C4-2B (cell line): Measurements from ENCODE around the gene SORL1-AS1.

Experiments used
- CTCF ChIP-seq: fragments of 450-650 bp; conservative IDR thresholded peaks from 2 replicates; pipeline ENCODE4 v1.5.1; 2017; ENCODE audit warnings: mild to moderate bottlenecking
- ZFX ChIP-seq: fragments of 450-650 bp; IDR thresholded peaks from 2 replicates; pipeline ENCODE4 v1.6.1; 2017

- TF ChIP-seq CTCF (peak; percentile 93), ZFX (peak; percentile 42)
These were observed 670 bp downstream of the SORL1-AS1 start, which contains the start of gene SORL1 for GRCh38 chr11:121451986-121452608.
